ENCODE measurements around the gene CA11.

The CA11 gene

GRCh38 chr19:48629297-48629598 is 16.7 kb downstream of the CA11 start:
- H3K4me3 ChIP-seq (ENCODE audit: low read depth, low read length) = no peak overlapping the region

GRCh38 chr19:48628486-48629296 is 17.3 kb downstream of the CA11 start:
- TF ChIP-seq POLR2A (IDR thresholded peaks at IDR 0.05; ENCODE audit: extremely low read depth, insufficient read length) = no peak
- TF ChIP-seq CTCF (IDR thresholded peaks at IDR 0.05; ENCODE audit: low read depth, low read length) = no peak
- TF ChIP-seq, protein P1, sequence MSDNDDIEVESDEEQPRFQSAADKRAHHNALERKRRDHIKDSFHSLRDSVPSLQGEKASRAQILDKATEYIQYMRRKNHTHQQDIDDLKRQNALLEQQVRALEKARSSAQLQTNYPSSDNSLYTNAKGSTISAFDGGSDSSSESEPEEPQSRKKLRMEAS (IDR thresholded peaks at IDR 0.05; ENCODE audit: low read depth, low read length) = no peak
- TF ChIP-seq MYC (IDR thresholded peaks at IDR 0.05; ENCODE audit: low read depth, low read length) = no peak
- DNase-seq (ENCODE audit: low read depth) = peak; percentile 42

More at GRCh38 chr19:48629297-48629598, 16.7 kb downstream of the CA11 start:
- peak; percentile 39 for DNase-seq (ENCODE audit: low read depth)
- TF ChIP-seq POLR2A (IDR thresholded peaks at IDR 0.05; ENCODE audit: extremely low read depth, insufficient read length) = no peak
- TF ChIP-seq, protein P1 (IDR thresholded peaks at IDR 0.05; ENCODE audit: low read depth, low read length) = no peak
- no peak for TF ChIP-seq CTCF (IDR thresholded peaks at IDR 0.05; ENCODE audit: low read depth, low read length)
- TF ChIP-seq MYC (IDR thresholded peaks at IDR 0.05; ENCODE audit: low read depth, low read length) = no peak

DNA sequence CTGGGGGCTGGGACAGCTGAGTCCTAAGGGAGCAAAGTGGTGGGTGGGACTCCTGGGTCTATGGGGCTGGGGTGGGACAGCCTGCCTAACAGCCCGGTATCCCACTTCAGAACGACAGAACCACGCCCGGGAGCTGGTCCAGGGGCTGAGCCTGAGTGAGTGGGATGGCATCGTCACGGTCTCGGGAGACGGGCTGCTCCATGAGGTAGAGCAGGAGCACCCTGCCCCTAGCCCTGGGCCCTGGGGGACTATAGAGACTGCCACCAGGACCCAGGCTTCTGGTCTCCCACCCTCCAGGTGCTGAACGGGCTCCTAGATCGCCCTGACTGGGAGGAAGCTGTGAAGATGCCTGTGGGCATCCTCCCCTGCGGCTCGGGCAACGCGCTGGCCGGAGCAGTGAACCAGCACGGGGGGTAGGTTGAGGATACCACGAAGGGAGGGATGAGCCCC is 18.1 kb downstream of the CA11 start:
- TF ChIP-seq MYC (IDR thresholded peaks at IDR 0.05; ENCODE audit: low read depth, low read length) = no peak
- TF ChIP-seq, protein P1 (IDR thresholded peaks at IDR 0.05; ENCODE audit: low read depth, low read length) = no peak
- TF ChIP-seq CTCF (IDR thresholded peaks at IDR 0.05; ENCODE audit: low read depth, low read length) = no peak
- TF ChIP-seq POLR2A (IDR thresholded peaks at IDR 0.05; ENCODE audit: extremely low read depth, insufficient read length) = no peak
- peak; percentile 38 for DNase-seq (ENCODE audit: low read depth)
- no peak overlapping the region for H3K4me3 ChIP-seq (ENCODE audit: low read depth, low read length)

More at GRCh38 chr19:48628486-48629296, 17.3 kb downstream of the CA11 start:
- H3K4me3 ChIP-seq (ENCODE audit: low read depth, low read length) = no peak overlapping the region

DNA sequence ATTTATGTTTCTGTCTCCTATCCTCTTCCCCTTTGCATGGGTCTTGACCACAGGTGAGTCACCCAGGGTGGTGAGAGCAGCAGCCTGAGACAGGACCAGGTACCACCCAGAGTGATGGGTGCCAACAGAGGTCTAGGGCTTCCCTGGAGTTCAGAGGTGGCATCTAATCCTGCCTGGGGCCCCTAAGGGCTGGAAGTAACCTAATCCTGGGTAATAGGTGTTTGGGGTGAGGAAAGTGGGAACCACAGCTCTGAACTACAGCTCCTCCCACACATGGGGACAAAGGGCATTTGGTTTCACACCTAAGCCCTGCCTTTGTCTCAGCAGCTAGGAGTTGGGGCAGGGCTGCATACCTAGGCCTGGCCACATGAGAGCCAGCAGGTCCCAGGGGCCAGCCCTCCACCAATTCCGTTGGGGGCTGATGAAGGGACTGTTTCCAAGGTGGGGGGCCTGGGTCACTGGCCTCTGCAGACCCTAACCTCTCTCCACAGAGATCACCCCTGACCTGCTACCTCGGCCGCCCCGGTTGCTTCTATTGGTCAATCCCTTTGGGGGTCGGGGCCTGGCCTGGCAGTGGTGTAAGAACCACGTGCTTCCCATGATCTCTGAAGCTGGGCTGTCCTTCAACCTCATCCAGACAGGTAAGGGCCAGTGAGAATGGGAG is 18.7 kb downstream of the CA11 start:
- DNase-seq (ENCODE audit: low read depth) = peak; percentile 57
- no peak overlapping the region for H3K4me3 ChIP-seq (ENCODE audit: low read depth, low read length)
- TF ChIP-seq CTCF (IDR thresholded peaks at IDR 0.05; ENCODE audit: low read depth, low read length) (no peak), POLR2A (IDR thresholded peaks at IDR 0.05; ENCODE audit: extremely low read depth, insufficient read length) (no peak), MYC (IDR thresholded peaks at IDR 0.05; ENCODE audit: low read depth, low read length) (no peak)
- TF ChIP-seq, protein P1 (IDR thresholded peaks at IDR 0.05; ENCODE audit: low read depth, low read length) = no peak

- no peak overlapping the region for H3K4me3 ChIP-seq (ENCODE audit: low read depth, low read length)
- no peak for TF ChIP-seq CTCF (IDR thresholded peaks at IDR 0.05; ENCODE audit: low read depth, low read length)
- TF ChIP-seq MYC (IDR thresholded peaks at IDR 0.05; ENCODE audit: low read depth, low read length) = no peak
- TF ChIP-seq, protein P1 (IDR thresholded peaks at IDR 0.05; ENCODE audit: low read depth, low read length) = no peak
- TF ChIP-seq POLR2A (IDR thresholded peaks at IDR 0.05; ENCODE audit: extremely low read depth, insufficient read length) = no peak
- DNase-seq (ENCODE audit: low read depth) = peak; percentile 36
Measured at GRCh38 chr19:48625891-48626327, 20.1 kb downstream of the CA11 start.

Measured in NB4 (cell line).